OCI-LY1 (cell line): ENCODE measurements around the gene KLB.

Experiments
- CTCF ChIP-seq: fragments of 200-600 bp; sonication (generic), shearing (Covaris generic); IDR thresholded peaks from 2 replicates; pipeline ENCODE4 v1.5.1; 2017; ENCODE audit warnings: mild to moderate bottlenecking, antibody characterized with exemption, low read length, moderate library complexity, mixed read lengths
- EZH2 ChIP-seq: fragments of 200-600 bp; sonication (generic), shearing (Covaris generic); IDR thresholded peaks from 2 replicates; pipeline ENCODE4 v1.8.0; 2017; ENCODE audit warnings: borderline replicate concordance, mixed run types, mild to moderate bottlenecking, antibody characterized with exemption, low read length, moderate library complexity, mixed read lengths

DNA sequence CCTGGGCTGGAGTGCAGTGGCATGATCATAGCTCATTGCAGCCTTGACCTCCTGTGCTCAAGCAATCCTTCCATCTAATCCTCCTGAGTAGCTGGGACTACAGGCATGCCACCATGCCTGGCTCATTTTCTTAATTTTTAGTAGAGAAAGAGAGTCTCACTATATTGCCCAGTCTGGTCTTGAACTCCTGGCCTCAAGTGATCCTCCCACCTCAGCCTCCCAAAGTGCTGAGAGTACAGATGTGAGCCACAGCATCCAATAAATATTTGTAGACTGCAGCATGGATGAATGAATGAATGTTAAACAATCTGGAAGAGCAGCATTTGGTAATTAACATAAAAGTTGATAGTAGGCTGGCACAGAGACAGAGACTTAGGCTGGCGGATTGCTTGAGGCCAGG is 20.0 kb downstream of the KLB start:
- TF ChIP-seq CTCF, result no peak
- no peak for TF ChIP-seq EZH2
